AG10803 (cell line): ENCODE data around the gene ZSWIM3.
A peak's percentile ranks its signal among the peaks of the same experiment; 100 is the strongest.

Source experiments
- DNase-seq: peaks from one replicate; pipeline ENCODE4 v3.0.0; 2010; ENCODE audit warnings: low read depth
- H3K4me3 ChIP-seq: 2 replicates; pipeline ENCODE4 v1.5.1; 2011; ENCODE audit warnings: mild to moderate bottlenecking, low read length, control low read depth
- TF ChIP-seq, protein P1 (sequence below): conservative IDR thresholded peaks from 2 replicates; pipeline ENCODE4 v1.5.1; 2011; ENCODE audit warnings: mild to moderate bottlenecking, low read length, control low read depth, inconsistent platforms

Gene ZSWIM3

GRCh38 chr20:45912344-45912682 is 54.9 kb downstream of the ZSWIM3 start:
- DNase-seq = no peak
- peak overlapping the region; percentile 56 for H3K4me3 ChIP-seq
- TF ChIP-seq, protein P1, sequence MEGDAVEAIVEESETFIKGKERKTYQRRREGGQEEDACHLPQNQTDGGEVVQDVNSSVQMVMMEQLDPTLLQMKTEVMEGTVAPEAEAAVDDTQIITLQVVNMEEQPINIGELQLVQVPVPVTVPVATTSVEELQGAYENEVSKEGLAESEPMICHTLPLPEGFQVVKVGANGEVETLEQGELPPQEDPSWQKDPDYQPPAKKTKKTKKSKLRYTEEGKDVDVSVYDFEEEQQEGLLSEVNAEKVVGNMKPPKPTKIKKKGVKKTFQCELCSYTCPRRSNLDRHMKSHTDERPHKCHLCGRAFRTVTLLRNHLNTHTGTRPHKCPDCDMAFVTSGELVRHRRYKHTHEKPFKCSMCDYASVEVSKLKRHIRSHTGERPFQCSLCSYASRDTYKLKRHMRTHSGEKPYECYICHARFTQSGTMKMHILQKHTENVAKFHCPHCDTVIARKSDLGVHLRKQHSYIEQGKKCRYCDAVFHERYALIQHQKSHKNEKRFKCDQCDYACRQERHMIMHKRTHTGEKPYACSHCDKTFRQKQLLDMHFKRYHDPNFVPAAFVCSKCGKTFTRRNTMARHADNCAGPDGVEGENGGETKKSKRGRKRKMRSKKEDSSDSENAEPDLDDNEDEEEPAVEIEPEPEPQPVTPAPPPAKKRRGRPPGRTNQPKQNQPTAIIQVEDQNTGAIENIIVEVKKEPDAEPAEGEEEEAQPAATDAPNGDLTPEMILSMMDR = no peak

- TF ChIP-seq, protein P1 = no peak
- no peak overlapping the region for H3K4me3 ChIP-seq
- DNase-seq = no peak
Measured at GRCh38 chr20:45913116-45913515, 55.7 kb downstream of the ZSWIM3 start.

GRCh38 chr20:45917790-45918141 is 60.4 kb downstream of the ZSWIM3 start:
- TF ChIP-seq, protein P1 = no peak
- H3K4me3 ChIP-seq = no peak overlapping the region
- DNase-seq = peak; percentile 44

GRCh38 chr20:45918182-45918737 is 60.8 kb downstream of the ZSWIM3 start:
- peak; percentile 44 for DNase-seq
- H3K4me3 ChIP-seq = no peak overlapping the region
- TF ChIP-seq, protein P1 = no peak

- H3K4me3 ChIP-seq = no peak overlapping the region
Measured at GRCh38 chr20:45918779-45919537, 61.5 kb downstream of the ZSWIM3 start.

DNA sequence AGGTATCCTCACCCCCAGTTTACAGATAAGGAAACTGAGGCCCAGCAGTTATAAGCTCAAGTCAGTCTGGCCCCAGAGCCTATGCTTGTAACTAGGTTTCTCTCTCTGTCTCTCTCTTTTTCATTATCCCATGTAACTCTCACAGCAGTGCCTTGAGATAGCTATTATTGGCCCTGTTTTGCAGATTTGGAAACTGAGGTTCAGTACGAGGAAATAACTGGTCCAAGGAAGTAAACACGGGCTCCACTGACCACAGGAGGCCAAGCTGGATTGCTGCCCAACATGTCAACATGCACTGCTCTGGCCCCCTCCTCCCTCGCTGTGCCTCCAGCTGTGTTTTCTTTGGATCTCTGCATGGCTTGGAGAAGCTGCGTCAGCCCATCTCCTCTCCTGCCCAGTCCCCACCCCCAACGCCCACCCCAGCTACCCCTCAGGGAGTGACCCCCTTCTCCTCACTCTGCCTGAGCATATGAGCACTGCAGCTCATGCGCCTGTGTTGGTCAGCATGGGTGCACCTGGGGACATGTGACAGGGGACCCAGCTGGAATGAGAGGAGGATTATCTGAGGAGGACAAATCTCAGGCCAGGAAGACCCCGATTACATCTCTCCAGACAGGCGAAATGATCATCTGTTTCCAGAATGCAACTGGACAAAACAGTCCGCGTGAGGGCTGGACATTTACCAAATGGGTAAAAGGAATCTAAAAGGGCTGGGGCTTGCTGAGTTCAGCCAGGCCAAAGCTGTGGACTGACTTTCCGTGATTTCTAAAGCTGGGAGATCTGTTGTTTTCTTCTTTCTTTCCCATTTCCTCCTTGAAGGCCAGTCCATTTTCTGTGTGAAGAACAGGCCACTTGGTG is 62.4 kb downstream of the ZSWIM3 start:
- peak; percentile 37 for DNase-seq
- TF ChIP-seq, protein P1 = no peak
- no peak overlapping the region for H3K4me3 ChIP-seq

More at GRCh38 chr20:45918779-45919537, 61.5 kb downstream of the ZSWIM3 start:
- TF ChIP-seq, protein P1 = no peak
- no peak for DNase-seq
